LHCN-M2 (cell line): ENCODE data around the gene PANX2. TPM values are rescaled to one million over a fixed set of nuclear protein-coding genes. Genes with fewer than 3 reads are reported as not detected.
"Not testable (repeated sequence)": the region's sequence is repeated elsewhere in the genome, so short reads cannot be mapped to it uniquely, and the experiment has no call there.

Experiments used
- DNase-seq: peaks from one replicate; pipeline ENCODE4 v3.0.0-alpha.2; 2012; ENCODE audit warnings: low read depth
- total RNA-seq: library from RNA; depleted of rRNA; stranded (reverse); fragments of >200 nt; gene quantifications from 2 replicates; pipeline ENCODE4 v1.2.3, GENCODE V29; 2014

PANX2 gene
- total RNA-seq, 1 experiment from 2014 or later: 0.17 TPM

- DNase-seq: no peak
Observed at GRCh38 chr22:50197856-50198623, 27.5 kb downstream of the PANX2 start.

GRCh38 chr22:50198624-50199017 is 28.1 kb downstream of the PANX2 start:
- DNase-seq: no peak

DNA sequence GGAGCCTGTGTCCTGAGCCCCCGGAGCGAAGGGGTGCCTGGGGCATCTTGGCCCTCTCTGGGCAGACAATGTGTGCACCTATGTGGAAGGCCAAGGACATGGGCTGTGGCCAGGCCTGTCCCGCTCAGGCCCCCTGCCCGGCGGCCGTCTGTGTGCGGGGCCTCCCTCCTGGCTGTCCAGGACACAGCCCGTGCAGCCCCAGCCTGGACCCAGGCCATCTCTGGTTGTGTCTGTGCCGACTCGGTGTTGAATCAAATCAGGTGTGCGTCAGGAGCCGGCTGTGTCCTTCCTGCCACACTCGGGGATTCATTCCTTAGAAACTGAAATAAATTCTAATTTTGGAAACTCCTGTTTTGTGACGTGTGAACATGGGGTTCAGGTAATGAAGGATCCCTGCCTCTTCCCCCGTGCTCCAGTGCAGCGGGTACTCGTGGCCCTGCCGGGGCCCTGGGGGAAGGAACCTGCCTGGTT is 28.8 kb downstream of the PANX2 start:
- DNase-seq: no peak

- no peak for DNase-seq
Observed at GRCh38 chr22:50199829-50200460, 29.4 kb downstream of the PANX2 start.

- DNase-seq: peak; percentile 84
Observed at GRCh38 chr22:50200461-50201190, 30.1 kb downstream of the PANX2 start, which contains the start of gene SELENOO. SELENOO (plus strand) TSS chr22:50201011; CDS start chr22:50201037, 26 bp downstream.

DNA sequence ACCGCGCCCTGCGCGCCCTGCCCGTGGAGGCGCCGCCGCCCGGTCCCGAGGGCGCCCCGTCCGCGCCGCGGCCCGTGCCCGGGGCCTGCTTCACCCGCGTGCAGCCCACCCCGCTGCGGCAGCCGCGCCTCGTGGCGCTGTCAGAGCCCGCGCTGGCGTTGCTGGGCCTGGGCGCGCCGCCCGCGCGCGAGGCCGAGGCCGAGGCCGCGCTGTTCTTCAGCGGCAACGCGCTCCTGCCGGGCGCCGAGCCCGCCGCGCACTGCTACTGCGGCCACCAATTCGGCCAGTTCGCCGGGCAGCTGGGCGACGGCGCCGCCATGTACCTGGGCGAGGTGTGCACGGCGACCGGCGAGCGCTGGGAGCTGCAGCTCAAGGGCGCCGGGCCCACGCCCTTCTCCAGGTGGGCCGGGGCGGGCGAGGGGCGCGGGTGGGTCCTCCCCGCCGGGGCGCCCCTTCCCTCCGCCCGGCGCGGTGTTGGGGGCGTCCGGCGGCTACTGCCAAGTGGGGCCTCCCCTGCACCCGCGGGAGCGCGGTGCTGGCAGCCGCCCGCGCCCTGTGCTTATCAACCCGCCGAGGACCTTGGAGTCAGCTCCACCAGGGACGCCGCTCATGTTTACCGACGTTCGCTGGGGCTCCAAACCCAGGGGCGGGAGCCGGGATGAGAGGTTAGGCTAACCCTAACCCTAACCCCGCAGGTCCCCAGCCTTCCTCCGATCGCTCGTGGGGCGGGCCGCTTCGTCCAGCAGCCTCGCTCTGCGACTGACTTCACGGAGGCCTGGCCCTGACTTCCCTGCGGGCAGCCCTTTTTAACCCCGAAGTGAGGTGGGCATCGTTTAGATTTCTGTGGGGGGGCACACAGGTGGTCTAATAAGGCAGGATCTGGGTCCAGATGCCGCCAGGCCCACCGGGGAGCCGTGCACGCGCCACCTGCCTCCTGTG is 30.9 kb downstream of the PANX2 start:
- no peak for DNase-seq

DNA sequence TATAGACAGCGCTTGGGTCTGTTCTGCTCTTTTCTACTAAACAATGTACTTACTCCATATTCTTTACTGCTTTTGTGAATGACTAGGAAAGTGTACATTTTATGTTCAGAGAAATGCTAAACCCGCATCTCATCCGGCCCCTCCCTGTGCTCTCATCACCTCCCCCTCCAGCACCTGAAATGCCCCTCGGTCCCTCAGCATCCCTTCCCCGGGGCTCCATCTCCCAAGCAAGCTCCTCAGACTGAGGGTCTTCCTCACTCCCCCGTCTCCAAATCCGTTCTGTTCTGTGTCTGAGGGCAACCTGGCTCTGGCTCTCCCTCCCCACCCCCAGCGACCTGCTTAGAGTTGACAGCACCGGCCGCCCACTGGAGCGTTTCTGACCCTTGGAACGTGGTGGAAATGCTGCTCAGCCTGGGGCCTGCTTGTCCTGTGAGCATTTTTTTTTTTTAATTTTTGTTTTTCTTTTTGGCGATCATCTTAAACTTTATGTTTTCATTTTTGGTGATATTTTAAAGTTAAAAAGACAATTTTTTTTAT is 31.7 kb downstream of the PANX2 start:
- no peak for DNase-seq

DNA sequence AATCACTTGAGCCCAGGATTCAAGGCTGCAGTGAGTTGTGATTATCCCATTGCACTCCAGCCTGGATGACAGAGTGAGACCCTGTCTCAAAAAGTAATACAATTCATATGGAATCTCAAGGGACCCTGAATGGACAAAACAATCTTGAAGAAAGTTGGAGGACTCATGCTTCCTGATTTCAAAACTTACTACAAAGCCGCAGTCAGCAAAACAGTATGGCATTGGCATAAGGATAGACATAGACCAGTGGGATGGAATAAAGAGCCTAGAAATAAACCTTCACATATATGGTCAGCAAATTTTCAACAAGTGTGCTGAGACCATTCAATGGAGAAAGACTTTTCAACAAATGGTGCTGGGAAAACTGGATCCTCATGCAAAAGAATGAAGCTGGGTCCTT is 32.8 kb downstream of the PANX2 start:
- DNase-seq: no peak

GRCh38 chr22:50204571-50204970 is 34.0 kb downstream of the PANX2 start:
- no peak for DNase-seq

- DNase-seq: not testable (repeated sequence)
Observed at GRCh38 chr22:50204998-50205397, 34.5 kb downstream of the PANX2 start.

- no peak for DNase-seq
Observed at GRCh38 chr22:50205781-50206569, 35.4 kb downstream of the PANX2 start.

DNA sequence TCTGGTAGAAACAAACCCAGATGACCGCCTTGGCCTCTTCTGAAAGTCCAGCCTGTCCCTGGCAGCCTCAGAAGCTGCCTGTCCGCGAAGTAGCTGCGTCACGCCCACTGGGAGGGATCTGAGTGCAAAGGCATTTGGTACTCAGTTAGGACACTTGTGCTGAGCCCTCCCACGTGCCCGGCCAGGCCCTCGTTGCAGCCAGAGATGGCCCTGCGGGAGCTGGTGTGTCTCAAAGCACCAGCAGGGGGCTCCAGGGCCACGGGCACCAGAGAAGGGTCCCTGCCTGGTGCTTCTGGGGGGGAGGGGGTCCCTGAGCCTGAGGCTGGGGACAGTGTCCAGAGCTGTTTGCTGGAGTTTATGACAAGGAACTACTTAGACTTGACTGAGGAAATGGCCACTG is 36.1 kb downstream of the PANX2 start:
- DNase-seq: peak; percentile 40

DNA sequence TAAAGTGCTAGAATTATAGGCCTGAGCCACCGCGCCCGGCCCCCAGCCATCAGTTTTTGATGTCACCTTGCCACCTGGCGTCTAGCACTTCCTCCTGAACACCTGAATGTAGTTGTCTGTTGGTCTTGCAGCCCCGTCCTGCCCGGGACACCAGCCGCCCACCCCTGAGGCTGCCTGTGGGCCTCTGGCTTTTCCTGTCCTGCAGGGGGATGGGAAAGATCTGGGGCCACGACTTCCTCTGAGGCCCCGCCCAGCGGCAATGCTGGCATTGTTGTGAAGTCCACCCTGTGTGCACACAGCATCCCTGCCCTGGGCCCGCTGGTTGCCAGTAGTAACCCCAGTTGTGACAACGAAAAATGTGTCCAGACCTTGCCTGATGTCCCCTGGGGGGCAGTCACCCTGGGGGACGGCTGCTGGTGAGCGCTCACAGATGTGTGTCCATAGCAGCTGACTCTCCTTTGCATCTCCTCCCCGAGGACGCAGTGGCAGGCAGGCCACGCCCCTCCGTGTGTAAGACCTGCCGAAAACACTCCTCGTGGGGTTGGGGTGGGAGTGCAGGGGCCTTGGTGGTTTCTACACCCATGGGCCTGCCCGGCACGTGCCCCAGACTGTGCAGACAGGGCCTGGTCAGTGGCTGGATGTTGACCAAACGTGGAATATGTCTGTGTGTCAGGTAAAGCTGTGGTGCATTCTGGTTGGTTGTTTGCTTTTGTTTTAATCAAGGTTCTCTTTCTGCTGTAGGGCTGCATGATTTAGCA is 37.0 kb downstream of the PANX2 start:
- no peak for DNase-seq

DNA sequence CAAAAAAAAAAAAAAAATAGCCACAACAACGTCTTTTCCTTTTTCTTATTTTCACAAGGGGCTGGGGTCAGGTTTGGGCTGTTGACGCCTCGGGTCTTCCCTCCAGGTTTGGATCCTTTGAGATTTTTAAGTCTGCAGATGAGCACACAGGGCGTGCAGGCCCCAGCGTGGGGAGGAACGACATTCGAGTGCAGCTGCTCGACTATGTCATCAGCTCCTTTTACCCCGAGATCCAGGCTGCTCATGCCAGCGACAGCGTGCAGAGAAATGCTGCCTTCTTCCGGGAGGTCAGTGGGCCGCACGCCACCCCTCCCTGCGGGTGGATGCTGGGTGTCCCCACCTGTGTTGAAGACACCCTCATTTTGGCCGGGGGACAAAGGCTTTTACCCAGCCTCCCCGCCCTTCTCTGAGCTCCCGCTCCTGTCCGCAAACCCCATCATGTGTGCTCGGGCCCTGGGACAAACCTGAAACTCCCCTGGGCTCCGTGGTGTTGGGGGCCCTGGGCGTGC is 38.0 kb downstream of the PANX2 start:
- DNase-seq: no peak

DNA sequence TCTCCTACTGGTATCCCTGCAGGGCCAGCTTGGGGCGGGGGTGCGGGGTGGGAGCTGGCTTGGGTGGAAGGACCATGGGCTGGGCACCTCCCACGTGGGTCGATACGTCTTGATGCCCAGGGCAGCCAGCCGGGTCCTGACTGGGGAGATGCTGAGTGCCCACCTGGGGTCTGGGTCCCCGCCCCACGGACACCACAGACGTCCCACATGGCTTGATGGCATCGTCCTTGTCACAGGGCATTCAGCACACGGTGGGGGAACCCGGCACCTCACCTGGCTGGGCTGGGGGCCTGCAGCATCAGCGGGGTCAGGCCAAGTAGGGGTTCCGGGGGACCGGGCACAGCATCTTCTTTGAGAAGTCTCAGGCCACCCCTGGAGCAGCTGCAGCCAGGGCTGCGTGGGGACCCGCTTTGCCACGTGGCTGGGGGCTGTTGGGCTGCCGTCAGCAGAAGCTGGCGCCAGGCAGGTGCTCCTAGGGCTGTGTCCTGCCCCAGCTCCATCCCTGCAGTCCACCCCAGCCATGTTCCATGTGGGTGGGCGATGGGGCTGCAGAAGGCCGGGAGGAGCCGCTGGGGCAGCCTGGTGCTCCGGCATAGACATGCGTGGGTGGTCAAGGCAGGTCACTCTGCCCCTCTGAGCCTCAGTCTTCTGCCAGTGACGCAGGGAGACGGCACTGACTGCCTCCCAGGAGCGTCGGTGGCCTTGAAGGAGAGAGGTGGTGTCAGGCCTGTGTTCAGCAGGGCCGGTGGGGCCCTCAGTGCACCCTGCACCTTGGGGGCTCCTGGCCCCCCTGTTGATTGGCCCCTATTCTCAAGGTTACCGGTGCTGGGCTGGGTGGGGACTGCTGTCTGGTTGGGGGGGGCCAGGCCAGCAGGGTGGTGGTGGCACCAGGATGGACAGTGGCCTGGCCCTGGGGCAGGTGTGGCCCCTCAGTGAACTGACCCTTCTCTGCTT is 38.7 kb downstream of the PANX2 start:
- DNase-seq: no peak

- peak; percentile 53 for DNase-seq
Observed at GRCh38 chr22:50209893-50210292, 39.4 kb downstream of the PANX2 start.

DNA sequence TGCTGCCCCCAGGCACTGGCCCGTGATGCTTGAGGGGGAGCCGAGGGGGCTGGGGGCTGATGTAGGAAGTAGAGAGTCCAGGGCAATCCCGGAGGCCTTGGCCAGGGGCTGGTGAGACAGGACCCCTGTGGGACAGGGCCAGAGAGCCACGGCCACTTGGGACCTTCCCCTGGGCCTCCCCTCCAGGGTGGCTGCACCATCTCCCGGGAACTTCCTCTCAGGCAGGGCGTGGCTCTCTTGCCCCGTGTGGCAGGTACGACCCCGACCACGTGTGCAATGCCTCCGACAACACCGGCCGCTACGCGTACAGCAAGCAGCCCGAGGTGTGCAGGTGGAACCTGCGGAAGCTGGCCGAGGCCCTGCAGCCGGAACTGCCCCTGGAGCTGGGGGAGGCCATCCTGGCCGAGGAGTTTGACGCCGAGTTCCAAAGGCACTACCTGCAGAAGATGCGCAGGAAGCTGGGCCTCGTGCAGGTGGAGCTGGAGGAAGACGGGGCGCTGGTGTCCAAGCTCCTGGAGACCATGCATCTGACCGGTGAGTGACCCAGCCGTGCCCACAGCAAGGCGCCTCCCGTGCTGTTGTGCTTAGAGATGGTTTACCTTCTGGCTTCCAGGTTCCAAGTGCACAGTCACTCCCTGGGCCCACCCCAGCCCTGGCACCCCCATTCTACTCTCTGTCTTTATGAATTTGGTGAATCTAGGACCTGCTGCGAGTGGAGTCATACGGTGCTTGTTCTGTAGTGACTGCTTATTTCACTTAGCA is 40.0 kb downstream of the PANX2 start:
- no peak for DNase-seq
